HG03520 (cell line): ENCODE data around the gene VIPR1.

Source experiments
- ATAC-seq: cut with Tn5 transposase; IDR thresholded peaks from one replicate; pipeline ENCODE4 v1.9.1; 2021; ENCODE audit warnings: mild to moderate bottlenecking, moderate library complexity; ENCODE audit not compliant: unreplicated experiment

VIPR1 gene

GRCh38 chr3:42493126-42493797, 9.2 kb upstream of the VIPR1 start:
- no peak for ATAC-seq

GRCh38 chr3:42493798-42494151, 8.7 kb upstream of the VIPR1 start:
- no peak for ATAC-seq

- ATAC-seq = no peak
Measured at GRCh38 chr3:42495393-42495792, 7.0 kb upstream of the VIPR1 start.

- ATAC-seq = no peak
Measured at GRCh38 chr3:42497009-42497731, 5.3 kb upstream of the VIPR1 start.

GRCh38 chr3:42498034-42498433, 4.4 kb upstream of the VIPR1 start:
- no peak for ATAC-seq

- no peak for ATAC-seq
Measured at GRCh38 chr3:42498791-42499477, 3.5 kb upstream of the VIPR1 start.

- no peak for ATAC-seq
Measured at GRCh38 chr3:42499478-42499871, 3.0 kb upstream of the VIPR1 start.

GRCh38 chr3:42500091-42500490, 2.4 kb upstream of the VIPR1 start:
- ATAC-seq = no peak

- no peak for ATAC-seq
Measured at GRCh38 chr3:42500909-42501308, 1.5 kb upstream of the VIPR1 start.

- no peak for ATAC-seq
Measured at GRCh38 chr3:42501321-42501680, 1.1 kb upstream of the VIPR1 start.

GRCh38 chr3:42501681-42502428, 588 bp upstream of the VIPR1 start:
- peak; percentile 23 for ATAC-seq

GRCh38 chr3:42503251-42503924, 945 bp downstream of the VIPR1 start:
- no peak for ATAC-seq

- no peak for ATAC-seq
Measured at GRCh38 chr3:42503957-42504333, 1.5 kb downstream of the VIPR1 start.

GRCh38 chr3:42504334-42505127, 2.1 kb downstream of the VIPR1 start:
- no peak for ATAC-seq

GRCh38 chr3:42505128-42505848, 2.8 kb downstream of the VIPR1 start:
- no peak for ATAC-seq

GRCh38 chr3:42505849-42506410, 3.5 kb downstream of the VIPR1 start:
- ATAC-seq = no peak

GRCh38 chr3:42507252-42507651, 4.8 kb downstream of the VIPR1 start:
- no peak for ATAC-seq

GRCh38 chr3:42507761-42508335, 5.4 kb downstream of the VIPR1 start:
- ATAC-seq = no peak

- no peak for ATAC-seq
Measured at GRCh38 chr3:42508562-42508961, 6.1 kb downstream of the VIPR1 start.
